Thoracic aorta (tissue), 2 donors: Measurements from ENCODE around the gene FUT7. TPM values are rescaled to one million over a fixed set of nuclear protein-coding genes. Genes with fewer than 3 reads are reported as not detected.
A peak's percentile ranks its signal among the peaks of the same experiment; 100 is the strongest.

Experiments
- ATAC-seq: fragments of 150-250 bp; one replicate; pipeline ENCODE4 v1.8.0; 2017; ENCODE audit warnings: low read depth; ENCODE audit not compliant: insufficient number of reproducible peaks, low FRiP score
- DNase-seq: peaks from one replicate; pipeline ENCODE4 v3.0.0-alpha.2; 2020; ENCODE audit warnings: low spot score
- H3K27ac ChIP-seq, 2 donors: fragments of 200-600 bp; sonication (generic); 1 replicate in 1 of 2; 2 replicates in 1 of 2; pipeline ENCODE4 v1.5.1; 2016; ENCODE audit warnings: mild to moderate bottlenecking in 2 of 2, moderate library complexity in 2 of 2
- H3K27me3 ChIP-seq: fragments of 200-600 bp; sonication (generic); replicated peaks from 2 replicates; pipeline ENCODE4 v1.6.0; 2016; ENCODE audit warnings: mild to moderate bottlenecking; ENCODE audit not compliant: insufficient read depth
- H3K36me3 ChIP-seq: fragments of 200-600 bp; sonication (generic); one replicate; pipeline ENCODE4 v1.5.1; 2016
- H3K4me1 ChIP-seq, 2 donors: fragments of 200-600 bp; sonication (generic); 1 replicate in 1 of 2; 2 replicates in 1 of 2; pipeline versions ENCODE4 v1.5.1 to v1.6.0; 2016; ENCODE audit warnings: low read depth in 2 of 2, mild to moderate bottlenecking in 1 of 2; ENCODE audit not compliant: control insufficient read depth in 1 of 2
- H3K4me3 ChIP-seq: fragments of 200-600 bp; sonication (generic); 2 replicates; pipeline ENCODE4 v1.5.1; 2016; ENCODE audit warnings: mild to moderate bottlenecking
- H3K9me3 ChIP-seq: fragments of 200-600 bp; sonication (generic); 2 replicates; pipeline ENCODE4 v1.5.1; 2016
- total RNA-seq, 2 donors: library from RNA; depleted of rRNA; stranded (reverse); fragments of >200 nt; gene quantifications; one replicate each; pipeline versions ENCODE4 v1.1.0 to v1.2.3, GENCODE V29; 2016
- TF ChIP-seq, protein P1 (sequence below): fragments of 200-600 bp; sonication (generic); IDR thresholded peaks from one replicate; pipeline ENCODE4 v1.5.1; 2019; ENCODE audit warnings: antibody characterized with exemption

Gene FUT7
- total RNA-seq, 2 donors from 2014 or later: not detected

DNA sequence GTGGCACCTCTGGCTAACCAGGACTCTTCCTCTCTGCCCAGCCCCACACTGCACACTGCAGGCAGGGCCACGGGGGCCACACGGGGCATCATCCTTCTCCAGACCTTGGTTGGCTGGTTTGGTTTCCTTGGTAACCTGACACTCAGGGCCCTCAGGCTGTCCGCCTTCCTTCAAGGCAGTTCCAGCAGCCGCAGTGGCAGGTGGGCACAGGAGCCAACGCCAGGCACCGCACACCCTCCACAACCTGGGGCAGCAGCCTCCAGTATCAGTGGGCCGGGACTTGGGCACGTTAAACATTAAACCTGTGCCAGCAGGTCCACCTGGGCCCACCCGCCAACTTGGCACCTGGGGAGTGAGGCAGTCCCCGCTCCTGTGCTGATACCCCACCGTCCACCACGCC lies 12.1 kb upstream of the FUT7 start:
- no peaks in the 10 kb centered on the region for H3K9me3 ChIP-seq
- TF ChIP-seq, protein P1, sequence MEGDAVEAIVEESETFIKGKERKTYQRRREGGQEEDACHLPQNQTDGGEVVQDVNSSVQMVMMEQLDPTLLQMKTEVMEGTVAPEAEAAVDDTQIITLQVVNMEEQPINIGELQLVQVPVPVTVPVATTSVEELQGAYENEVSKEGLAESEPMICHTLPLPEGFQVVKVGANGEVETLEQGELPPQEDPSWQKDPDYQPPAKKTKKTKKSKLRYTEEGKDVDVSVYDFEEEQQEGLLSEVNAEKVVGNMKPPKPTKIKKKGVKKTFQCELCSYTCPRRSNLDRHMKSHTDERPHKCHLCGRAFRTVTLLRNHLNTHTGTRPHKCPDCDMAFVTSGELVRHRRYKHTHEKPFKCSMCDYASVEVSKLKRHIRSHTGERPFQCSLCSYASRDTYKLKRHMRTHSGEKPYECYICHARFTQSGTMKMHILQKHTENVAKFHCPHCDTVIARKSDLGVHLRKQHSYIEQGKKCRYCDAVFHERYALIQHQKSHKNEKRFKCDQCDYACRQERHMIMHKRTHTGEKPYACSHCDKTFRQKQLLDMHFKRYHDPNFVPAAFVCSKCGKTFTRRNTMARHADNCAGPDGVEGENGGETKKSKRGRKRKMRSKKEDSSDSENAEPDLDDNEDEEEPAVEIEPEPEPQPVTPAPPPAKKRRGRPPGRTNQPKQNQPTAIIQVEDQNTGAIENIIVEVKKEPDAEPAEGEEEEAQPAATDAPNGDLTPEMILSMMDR: no peak
- no peak overlapping the region for H3K27ac ChIP-seq
- no peak for ATAC-seq
- peaks cover 10% of the 10 kb centered on the region for H3K36me3 ChIP-seq
- peaks cover 6% of the 10 kb centered on the region for H3K27me3 ChIP-seq
- peak overlapping the region; percentile 72 for H3K4me3 ChIP-seq
- H3K4me1 ChIP-seq: peaks cover 15 to 27% of the 10 kb centered on the region in 2 donors
- no peak for DNase-seq

DNA sequence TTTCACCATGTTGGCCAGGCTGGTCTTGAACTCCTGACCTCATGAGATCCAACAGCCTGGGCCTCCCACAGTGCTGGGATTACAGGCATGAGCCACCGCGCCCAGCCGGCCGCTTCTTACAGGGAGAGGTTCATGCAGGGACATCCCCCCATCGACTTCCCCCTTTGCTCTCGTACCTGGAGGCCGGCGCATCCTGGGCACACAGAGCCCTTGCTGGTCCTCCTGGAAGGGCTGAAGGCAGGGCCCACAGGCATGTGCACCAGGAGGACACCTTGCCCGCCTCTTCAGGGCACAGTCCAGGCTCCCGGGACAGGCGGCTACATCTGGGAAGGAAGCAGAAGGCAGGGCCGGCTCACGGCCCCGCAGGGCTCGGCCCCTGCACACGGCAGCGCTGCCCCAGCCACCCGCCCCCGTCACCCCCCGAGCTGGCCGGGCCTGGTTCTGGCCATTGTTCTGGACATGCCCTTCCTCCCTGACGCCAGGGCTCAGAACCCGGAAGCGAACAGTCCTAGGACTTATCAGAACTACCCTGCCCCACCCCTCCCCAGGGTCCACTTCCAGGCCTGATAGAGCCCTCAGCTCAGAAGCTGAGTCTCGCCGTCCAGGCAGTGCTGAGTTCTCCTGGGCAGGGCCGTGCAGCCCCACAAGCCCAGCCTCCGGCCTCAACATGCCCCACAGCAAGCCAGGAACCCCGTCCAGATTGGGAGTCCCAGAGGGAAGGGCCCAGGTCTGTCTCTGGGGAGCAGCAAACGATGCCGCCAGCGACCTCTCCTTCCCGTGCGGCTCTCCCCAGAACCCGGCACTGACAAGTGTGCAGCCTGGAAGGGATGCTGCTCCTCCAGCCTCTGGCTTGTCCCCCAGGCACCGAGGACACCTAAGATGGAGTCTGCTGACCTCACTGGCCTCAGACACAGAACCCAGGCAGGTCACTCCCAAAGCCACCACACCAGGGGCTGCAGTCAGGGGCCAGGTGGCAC lies 11.2 kb upstream of the FUT7 start:
- H3K27ac ChIP-seq: no peak overlapping the region
- no peak for DNase-seq
- H3K9me3 ChIP-seq: no peaks in the 10 kb centered on the region
- H3K36me3 ChIP-seq: peaks cover 10% of the 10 kb centered on the region
- H3K4me3 ChIP-seq: no peak overlapping the region
- peaks cover 4% of the 10 kb centered on the region for H3K27me3 ChIP-seq
- TF ChIP-seq, protein P1: no peak
- H3K4me1 ChIP-seq: peaks cover 15 to 27% of the 10 kb centered on the region in 2 donors
- ATAC-seq: no peak

DNA sequence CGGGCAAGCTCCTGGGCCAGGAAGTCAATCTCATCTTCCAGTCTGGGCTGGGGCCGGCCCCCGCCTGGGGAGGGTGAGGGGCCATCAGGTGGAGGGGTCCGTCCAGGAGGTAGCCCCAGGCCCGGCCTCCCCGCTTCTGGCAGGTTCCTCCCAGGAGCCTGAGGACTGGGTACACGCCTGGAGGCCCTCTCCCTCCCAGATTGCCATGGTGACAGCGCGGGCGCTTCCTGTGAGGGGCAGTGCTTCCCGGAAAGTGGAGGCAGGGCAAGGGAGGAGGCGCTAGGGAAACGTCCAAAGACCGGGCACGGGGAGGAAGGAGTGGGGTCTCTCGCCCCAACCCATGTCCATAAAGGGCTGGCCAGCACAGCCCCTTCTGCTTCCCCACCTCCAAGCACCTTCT lies 9.2 kb upstream of the FUT7 start:
- Histone ChIP-seq H3K36me3 (peaks cover 10% of the 10 kb centered on the region), H3K9me3 (no peaks in the 10 kb centered on the region), H3K4me3 (no peak overlapping the region), H3K27ac (no peak overlapping the region), H3K4me1 (peaks cover 14 to 23% of the 10 kb centered on the region in 2 donors), H3K27me3 (no peaks in the 10 kb centered on the region)
- ATAC-seq (no peak), DNase-seq (no peak)
- TF ChIP-seq, protein P1: no peak

DNA sequence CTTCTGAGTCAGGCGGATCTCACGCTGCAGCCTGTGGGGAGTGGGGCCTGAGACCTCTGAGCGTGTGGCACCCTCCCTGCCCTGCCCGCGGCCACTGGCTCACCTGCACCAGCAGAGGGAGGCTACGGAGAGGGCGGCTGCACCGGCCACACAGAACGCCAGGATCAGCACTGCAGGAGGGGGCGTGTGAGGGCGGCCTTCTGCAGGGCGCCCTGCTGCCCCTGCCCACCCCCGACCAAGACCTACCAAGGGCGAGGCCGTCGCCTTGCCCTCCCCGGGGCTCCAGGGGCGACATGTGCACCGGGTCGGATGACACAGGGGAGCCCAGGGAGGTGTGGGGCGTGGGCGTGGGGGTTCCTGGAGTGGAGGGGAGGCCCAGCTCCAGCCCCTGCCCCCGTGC lies 8.7 kb upstream of the FUT7 start:
- no peak for ATAC-seq
- Histone ChIP-seq H3K9me3 (no peaks in the 10 kb centered on the region), H3K27me3 (no peaks in the 10 kb centered on the region), H3K4me1 (peaks cover 12 to 20% of the 10 kb centered on the region in 2 donors), H3K36me3 (peaks cover 10% of the 10 kb centered on the region), H3K4me3 (no peak overlapping the region), H3K27ac (no peak overlapping the region)
- TF ChIP-seq, protein P1: no peak
- DNase-seq: no peak

DNA sequence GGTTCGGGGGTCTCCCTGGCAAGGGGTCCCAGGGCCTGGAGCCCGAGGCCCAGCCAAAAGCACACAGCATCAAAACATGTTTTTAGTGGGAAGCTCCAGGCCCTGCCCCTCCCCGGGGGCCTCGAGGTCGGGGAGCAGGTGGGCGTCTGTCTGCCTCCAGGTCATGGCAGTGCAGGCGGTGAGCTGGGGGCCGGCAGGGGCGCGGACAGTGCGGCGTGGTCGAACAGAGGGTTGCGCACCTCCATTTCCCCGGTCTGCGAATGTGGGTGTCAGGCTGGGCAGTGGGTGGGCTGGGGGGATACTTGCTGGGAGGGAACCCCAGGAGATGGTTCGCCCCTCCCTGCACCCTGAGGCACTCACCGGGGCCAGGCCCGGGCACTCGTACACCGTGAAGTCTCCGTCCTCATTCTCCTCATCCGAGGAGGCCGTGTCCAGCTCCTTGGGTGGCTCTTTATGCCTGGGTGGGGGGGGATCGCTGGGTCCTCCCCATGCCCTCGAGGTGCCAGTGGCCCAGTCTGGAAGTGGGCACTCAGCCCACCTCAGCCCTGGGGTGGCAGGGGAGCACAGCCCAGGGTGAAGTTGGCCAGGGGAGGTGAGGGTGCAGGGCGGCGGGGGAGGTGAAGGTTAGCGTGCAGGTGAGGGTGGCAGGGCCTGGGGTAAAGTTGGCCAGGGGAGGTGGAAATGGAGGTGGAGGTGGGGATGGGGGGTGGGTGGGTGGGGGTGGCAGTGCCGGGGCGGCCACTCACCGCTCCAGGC lies 7.9 kb upstream of the FUT7 start:
- no peaks in the 10 kb centered on the region for H3K27me3 ChIP-seq
- H3K27ac ChIP-seq: no peak overlapping the region
- no peaks in the 10 kb centered on the region for H3K9me3 ChIP-seq
- DNase-seq (no peak), ATAC-seq (no peak)
- H3K36me3 ChIP-seq: peaks cover 10% of the 10 kb centered on the region
- H3K4me1 ChIP-seq: peaks cover 6 to 12% of the 10 kb centered on the region in 2 donors
- TF ChIP-seq, protein P1: no peak
- H3K4me3 ChIP-seq: no peak overlapping the region
